Prostate gland (tissue), 2 donors: ENCODE data around the gene CHMP5. TPM values are rescaled to one million over a fixed set of nuclear protein-coding genes. Genes with fewer than 3 reads are reported as not detected.

Source experiments
- DNase-seq: peaks from one replicate; pipeline ENCODE4 v3.0.0-alpha.2; 2019; ENCODE audit warnings: low spot score
- H3K27ac ChIP-seq, 2 donors: fragments of 200-600 bp; sonication (generic); 2 replicates each; pipeline ENCODE4 v1.5.1; 2017 to 2019
- H3K27me3 ChIP-seq: fragments of 200-600 bp; sonication (generic); replicated peaks from 2 replicates; pipeline ENCODE4 v1.5.1; 2019; ENCODE audit not compliant: insufficient read depth
- H3K36me3 ChIP-seq, 2 donors: fragments of 200-600 bp; sonication (generic); 1 replicate in 1 of 2; 2 replicates in 1 of 2; pipeline versions ENCODE4 v1.5.1 to v1.8.1; 2017 to 2019
- H3K4me1 ChIP-seq: fragments of 200-600 bp; sonication (generic); replicated peaks from 2 replicates; pipeline ENCODE4 v1.5.1; 2019
- H3K4me3 ChIP-seq, 2 donors: fragments of 200-600 bp; sonication (generic); 2 replicates each; pipeline ENCODE4 v1.5.1; 2017 to 2019
- H3K9me3 ChIP-seq: fragments of 200-600 bp; sonication (generic); 2 replicates; pipeline ENCODE4 v1.5.1; 2017
- POLR2A ChIP-seq: fragments of 450-650 bp; IDR thresholded peaks from one replicate; pipeline ENCODE4 v1.6.1; 2016; ENCODE audit warnings: antibody characterized with exemption, mild to moderate bottlenecking
- POLR2AphosphoS5 ChIP-seq: sonication (generic); formaldehyde crosslinking; IDR thresholded peaks from one replicate; pipeline ENCODE4 v1.6.1; 2017; ENCODE audit warnings: antibody characterized with exemption
- WGBS: methylation state at CpG from one replicate; pipeline ENCODE4 v1.1.5; 2018; 5-methylcytosine and 5-hydroxymethylcytosine counted together
- intact Hi-C: fragments of 100-400 bp; cut with DNase I; formaldehyde crosslinking; loops from one replicate; pipeline ENCODE4 v1.14.2; 2022
- total RNA-seq, 2 donors: library from RNA; depleted of rRNA; stranded (reverse); fragments of >200 nt; gene quantifications; one replicate each; pipeline ENCODE4 v1.1.0, GENCODE V29; 2016
- TF ChIP-seq, protein P1 (sequence below), 4 experiments: fragments of 200-600 bp in 2 of 4; fragments of 450-650 bp in 2 of 4; sonication (generic) in 2 of 4; IDR thresholded peaks; 1 replicate in 3 of 4; 2 replicates in 1 of 4; pipeline ENCODE4 v1.5.1; 2016 to 2019; ENCODE audit warnings: antibody characterized with exemption in 4 of 4, mild to moderate bottlenecking in 2 of 4, moderate library complexity in 2 of 4

CHMP5 gene
- total RNA-seq, 2 donors from 2014 or later = 48.8 to 84.2 TPM

DNA sequence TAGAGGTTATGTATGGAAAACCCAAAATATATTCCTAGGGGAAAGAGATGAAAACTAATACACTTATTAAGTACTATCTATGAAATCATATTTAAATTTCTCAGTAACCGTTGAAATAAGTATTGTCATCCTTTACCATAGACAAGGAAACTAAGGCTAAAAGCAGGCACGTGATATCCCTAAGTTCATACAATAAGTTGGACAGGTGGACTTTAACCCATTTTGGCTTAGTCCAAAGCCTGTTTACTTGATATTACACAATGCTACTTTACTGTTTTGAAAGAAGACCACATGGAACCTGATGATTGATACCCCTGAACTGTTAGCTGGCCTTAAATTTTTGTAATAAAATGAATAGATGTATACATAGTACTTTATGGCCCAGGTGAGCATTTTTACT is 28.9 kb downstream of the CHMP5 start:
- H3K4me3 ChIP-seq = no peak overlapping the region
- TF ChIP-seq POLR2A (no peak), POLR2AphosphoS5 (no peak)
- TF ChIP-seq, protein P1, sequence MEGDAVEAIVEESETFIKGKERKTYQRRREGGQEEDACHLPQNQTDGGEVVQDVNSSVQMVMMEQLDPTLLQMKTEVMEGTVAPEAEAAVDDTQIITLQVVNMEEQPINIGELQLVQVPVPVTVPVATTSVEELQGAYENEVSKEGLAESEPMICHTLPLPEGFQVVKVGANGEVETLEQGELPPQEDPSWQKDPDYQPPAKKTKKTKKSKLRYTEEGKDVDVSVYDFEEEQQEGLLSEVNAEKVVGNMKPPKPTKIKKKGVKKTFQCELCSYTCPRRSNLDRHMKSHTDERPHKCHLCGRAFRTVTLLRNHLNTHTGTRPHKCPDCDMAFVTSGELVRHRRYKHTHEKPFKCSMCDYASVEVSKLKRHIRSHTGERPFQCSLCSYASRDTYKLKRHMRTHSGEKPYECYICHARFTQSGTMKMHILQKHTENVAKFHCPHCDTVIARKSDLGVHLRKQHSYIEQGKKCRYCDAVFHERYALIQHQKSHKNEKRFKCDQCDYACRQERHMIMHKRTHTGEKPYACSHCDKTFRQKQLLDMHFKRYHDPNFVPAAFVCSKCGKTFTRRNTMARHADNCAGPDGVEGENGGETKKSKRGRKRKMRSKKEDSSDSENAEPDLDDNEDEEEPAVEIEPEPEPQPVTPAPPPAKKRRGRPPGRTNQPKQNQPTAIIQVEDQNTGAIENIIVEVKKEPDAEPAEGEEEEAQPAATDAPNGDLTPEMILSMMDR (IDR thresholded peaks at IDR 0.05) = no peak
- intact Hi-C loops = loop anchor here (5.0 kb wide), 1 partner anchor 34 kb away; no protein-coding TSS in a partner anchor
- H3K36me3 ChIP-seq = peaks cover 0 to 15% of the 10 kb centered on the region in 2 donors
- DNase-seq = no peak
- H3K9me3 ChIP-seq = no peaks in the 10 kb centered on the region
- H3K27ac ChIP-seq = no peak overlapping the region
- peaks cover 7% of the 10 kb centered on the region for H3K4me1 ChIP-seq
- H3K27me3 ChIP-seq = no peaks in the 10 kb centered on the region
- 83% methylated on average over 2 of the region's 2 CpGs for WGBS

GRCh38 chr9:33294670-33295432 is 30.0 kb downstream of the CHMP5 start:
- H3K27me3 ChIP-seq = no peaks in the 10 kb centered on the region
- peaks cover 7% of the 10 kb centered on the region for H3K4me1 ChIP-seq
- H3K36me3 ChIP-seq = peaks cover 0 to 15% of the 10 kb centered on the region in 2 donors
- TF ChIP-seq POLR2A (no peak), POLR2AphosphoS5 (no peak)
- TF ChIP-seq, protein P1 (IDR thresholded peaks at IDR 0.05) = no peak
- no peak overlapping the region for H3K4me3 ChIP-seq
- no peak overlapping the region for H3K27ac ChIP-seq
- H3K9me3 ChIP-seq = no peaks in the 10 kb centered on the region
- 94% methylated on average over 12 of the region's 12 CpGs for WGBS
- intact Hi-C loops = loop anchor here (5.0 kb wide), 1 partner anchor 32 kb away; no protein-coding TSS in a partner anchor
- DNase-seq = no peak

- peaks cover 7% of the 10 kb centered on the region for H3K4me1 ChIP-seq
- DNase-seq = no peak
- intact Hi-C loops = no loop called here
- H3K4me3 ChIP-seq = no peak overlapping the region
- H3K36me3 ChIP-seq = peaks cover 0 to 15% of the 10 kb centered on the region in 2 donors
- TF ChIP-seq POLR2A (no peak), POLR2AphosphoS5 (no peak)
- TF ChIP-seq, protein P1 (IDR thresholded peaks at IDR 0.05) = no peak
- no peak overlapping the region for H3K27ac ChIP-seq
- WGBS = 85% methylated on average over 2 of the region's 2 CpGs
- no peaks in the 10 kb centered on the region for H3K27me3 ChIP-seq
- no peaks in the 10 kb centered on the region for H3K9me3 ChIP-seq
Measured at GRCh38 chr9:33295571-33295970, 30.7 kb downstream of the CHMP5 start.

DNA sequence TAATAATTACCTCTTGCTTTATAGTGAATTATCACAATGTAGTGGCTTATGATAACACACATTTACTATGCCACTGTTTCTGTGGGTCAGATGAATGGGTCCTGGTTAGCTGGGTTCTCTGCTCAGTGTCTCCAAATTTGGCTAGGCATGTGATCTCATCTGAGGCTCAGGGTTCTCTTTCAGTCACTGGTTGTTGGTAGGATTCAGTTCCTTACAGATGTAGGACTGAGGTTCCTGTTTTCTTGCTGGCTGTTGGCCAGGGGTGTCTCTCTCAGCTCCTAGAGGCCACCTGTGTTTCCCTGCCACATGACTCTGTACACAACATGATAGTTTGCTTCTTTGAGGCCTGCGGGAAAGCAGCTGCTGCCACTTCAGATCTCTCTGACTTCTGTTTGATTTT is 32.6 kb downstream of the CHMP5 start:
- H3K27me3 ChIP-seq = no peaks in the 10 kb centered on the region
- 41% methylated on average over 1 of the region's 1 CpG for WGBS
- no peak overlapping the region for H3K4me3 ChIP-seq
- H3K27ac ChIP-seq = no peak overlapping the region
- TF ChIP-seq POLR2A = no peak
- TF ChIP-seq POLR2AphosphoS5 = no peak
- TF ChIP-seq, protein P1 (IDR thresholded peaks at IDR 0.05) = no peak
- H3K4me1 ChIP-seq = peaks cover 3% of the 10 kb centered on the region
- no peak for DNase-seq
- H3K36me3 ChIP-seq = peaks cover 0 to 17% of the 10 kb centered on the region in 2 donors
- H3K9me3 ChIP-seq = no peaks in the 10 kb centered on the region
- intact Hi-C loops = no loop called here

GRCh38 chr9:33300546-33300945 is 35.7 kb downstream of the CHMP5 start:
- Histone ChIP-seq H3K4me1 (peaks cover 3% of the 10 kb centered on the region), H3K27me3 (no peaks in the 10 kb centered on the region), H3K36me3 (peaks cover 2 to 15% of the 10 kb centered on the region in 2 donors), H3K4me3 (no peak overlapping the region), H3K9me3 (no peaks in the 10 kb centered on the region), H3K27ac (no peak overlapping the region)
- no peak for DNase-seq
- TF ChIP-seq, protein P1 (IDR thresholded peaks at IDR 0.05) = no peak
- TF ChIP-seq POLR2A = no peak
- TF ChIP-seq POLR2AphosphoS5 = no peak
- intact Hi-C loops = no loop called here
- 84% methylated on average over 2 of the region's 2 CpGs for WGBS
